AG10803 (cell line): ENCODE measurements around the gene PINLYP.
A peak's percentile ranks its signal among the peaks of the same experiment; 100 is the strongest.
"Not testable (repeated sequence)": the region's sequence is repeated elsewhere in the genome, so short reads cannot be mapped to it uniquely, and the experiment has no call there.

Experiments
- DNase-seq: peaks from one replicate; pipeline ENCODE4 v3.0.0; 2010; ENCODE audit warnings: low read depth
- H3K4me3 ChIP-seq: 2 replicates; pipeline ENCODE4 v1.5.1; 2011; ENCODE audit warnings: mild to moderate bottlenecking, low read length, control low read depth
- TF ChIP-seq, protein P1 (sequence below): conservative IDR thresholded peaks from 2 replicates; pipeline ENCODE4 v1.5.1; 2011; ENCODE audit warnings: mild to moderate bottlenecking, low read length, control low read depth, inconsistent platforms

Gene PINLYP

DNA sequence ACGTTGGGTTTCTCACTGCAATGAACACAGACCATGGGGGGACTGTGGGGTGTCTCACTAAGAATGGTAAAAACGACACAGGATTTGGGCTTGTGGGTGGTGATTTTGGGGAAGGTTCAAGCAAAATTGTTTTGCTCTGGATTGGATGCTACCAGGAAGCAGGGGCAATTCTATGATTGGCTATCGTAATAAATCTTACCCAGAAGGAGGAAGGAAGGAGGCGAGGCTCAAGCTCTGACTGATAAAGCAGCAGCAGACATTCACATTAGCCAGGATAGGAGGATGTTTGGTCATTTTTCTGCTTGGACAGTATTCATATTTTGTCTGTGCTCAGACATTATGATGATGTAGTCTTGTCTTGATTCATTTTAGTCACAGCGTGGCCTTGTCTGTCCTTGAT, 22.3 kb downstream of the PINLYP start:
- H3K4me3 ChIP-seq, result peak overlapping the region; percentile 92
- no peak for DNase-seq
- TF ChIP-seq, protein P1, sequence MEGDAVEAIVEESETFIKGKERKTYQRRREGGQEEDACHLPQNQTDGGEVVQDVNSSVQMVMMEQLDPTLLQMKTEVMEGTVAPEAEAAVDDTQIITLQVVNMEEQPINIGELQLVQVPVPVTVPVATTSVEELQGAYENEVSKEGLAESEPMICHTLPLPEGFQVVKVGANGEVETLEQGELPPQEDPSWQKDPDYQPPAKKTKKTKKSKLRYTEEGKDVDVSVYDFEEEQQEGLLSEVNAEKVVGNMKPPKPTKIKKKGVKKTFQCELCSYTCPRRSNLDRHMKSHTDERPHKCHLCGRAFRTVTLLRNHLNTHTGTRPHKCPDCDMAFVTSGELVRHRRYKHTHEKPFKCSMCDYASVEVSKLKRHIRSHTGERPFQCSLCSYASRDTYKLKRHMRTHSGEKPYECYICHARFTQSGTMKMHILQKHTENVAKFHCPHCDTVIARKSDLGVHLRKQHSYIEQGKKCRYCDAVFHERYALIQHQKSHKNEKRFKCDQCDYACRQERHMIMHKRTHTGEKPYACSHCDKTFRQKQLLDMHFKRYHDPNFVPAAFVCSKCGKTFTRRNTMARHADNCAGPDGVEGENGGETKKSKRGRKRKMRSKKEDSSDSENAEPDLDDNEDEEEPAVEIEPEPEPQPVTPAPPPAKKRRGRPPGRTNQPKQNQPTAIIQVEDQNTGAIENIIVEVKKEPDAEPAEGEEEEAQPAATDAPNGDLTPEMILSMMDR, result no peak

DNA sequence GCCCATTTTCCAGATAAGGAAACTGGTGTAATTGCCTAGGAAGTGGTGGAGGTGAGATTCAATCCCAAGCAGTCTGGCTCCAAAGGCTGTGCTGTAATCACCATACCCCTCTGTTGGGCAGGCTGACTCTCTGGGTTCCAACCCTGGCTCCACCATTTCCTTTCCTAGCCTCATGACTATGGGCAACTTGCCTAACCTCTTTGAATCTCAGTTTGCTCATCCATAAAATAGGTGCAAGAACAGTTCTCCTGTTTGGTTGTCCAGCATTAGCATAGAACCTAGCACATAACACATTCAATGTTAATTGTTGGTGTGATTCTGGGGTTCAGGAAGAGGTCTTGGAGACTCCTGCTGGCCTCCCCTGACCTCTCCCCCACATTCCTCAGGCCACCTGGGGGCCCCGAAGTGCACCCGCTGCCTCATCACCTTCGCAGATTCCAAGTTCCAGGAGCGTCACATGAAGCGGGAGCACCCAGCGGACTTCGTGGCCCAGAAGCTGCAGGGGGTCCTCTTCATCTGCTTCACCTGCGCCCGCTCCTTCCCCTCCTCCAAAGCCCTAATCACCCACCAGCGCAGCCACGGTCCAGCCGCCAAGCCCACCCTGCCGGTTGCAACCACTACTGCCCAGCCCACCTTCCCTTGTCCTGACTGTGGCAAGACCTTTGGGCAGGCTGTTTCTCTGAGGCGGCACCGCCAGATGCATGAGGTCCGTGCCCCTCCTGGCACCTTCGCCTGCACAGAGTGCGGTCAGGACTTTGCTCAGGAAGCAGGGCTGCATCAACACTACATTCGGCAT, 23.0 kb downstream of the PINLYP start:
- no peak overlapping the region for H3K4me3 ChIP-seq
- TF ChIP-seq, protein P1, result no peak
- no peak for DNase-seq

DNA sequence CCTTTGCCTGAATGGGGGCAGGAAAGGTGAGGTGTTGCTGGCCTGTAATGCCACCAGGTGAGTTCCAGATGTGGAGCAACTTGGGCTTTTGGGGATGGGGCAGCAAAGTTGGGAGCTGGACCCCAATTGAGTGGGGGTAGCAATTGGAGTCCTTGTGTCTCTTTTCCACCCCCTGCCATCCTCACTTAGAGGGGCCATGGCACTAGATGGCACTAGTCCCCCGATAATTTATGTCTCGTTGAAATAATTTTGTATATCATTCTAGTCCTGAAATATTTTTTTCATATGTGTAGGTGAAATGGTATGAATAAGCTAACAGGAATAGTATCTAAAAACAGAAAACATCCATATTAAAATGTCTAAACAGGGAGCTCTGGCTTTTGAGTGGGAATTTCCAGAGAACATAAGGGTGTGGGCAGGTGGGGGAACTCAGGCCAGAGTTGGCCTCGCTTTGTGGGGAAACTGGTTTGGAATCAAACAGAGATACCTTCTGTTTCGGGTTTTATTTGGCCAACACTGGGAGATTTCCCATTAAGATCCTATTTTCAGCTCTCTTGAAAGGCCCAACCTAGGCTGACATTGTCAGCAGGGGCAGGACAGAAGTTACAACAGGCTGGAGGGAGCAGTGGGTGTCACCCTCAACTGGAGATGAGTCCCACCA, 24.2 kb downstream of the PINLYP start:
- TF ChIP-seq, protein P1, result no peak
- H3K4me3 ChIP-seq, result no peak overlapping the region
- no peak for DNase-seq

DNA sequence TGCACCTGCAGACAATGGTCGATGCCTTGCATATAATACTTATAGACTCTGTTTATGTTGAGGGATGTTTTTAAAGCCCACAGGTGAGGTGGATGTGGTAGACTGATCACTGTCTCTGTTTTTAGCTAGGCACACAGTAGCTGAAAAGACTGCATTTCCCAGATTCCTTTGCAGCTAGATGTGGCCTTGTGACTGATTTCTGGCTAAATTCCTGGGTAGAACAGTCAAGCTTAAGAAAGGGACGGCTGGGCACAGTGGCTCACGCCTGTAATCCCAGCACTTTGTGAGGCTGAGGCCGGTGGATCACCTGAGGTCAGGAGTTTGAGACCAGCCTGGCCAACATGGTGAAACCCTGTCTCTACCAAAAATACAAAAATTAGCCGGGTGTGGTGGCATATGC, 24.7 kb downstream of the PINLYP start:
- not testable (repeated sequence) for H3K4me3 ChIP-seq, DNase-seq

DNA sequence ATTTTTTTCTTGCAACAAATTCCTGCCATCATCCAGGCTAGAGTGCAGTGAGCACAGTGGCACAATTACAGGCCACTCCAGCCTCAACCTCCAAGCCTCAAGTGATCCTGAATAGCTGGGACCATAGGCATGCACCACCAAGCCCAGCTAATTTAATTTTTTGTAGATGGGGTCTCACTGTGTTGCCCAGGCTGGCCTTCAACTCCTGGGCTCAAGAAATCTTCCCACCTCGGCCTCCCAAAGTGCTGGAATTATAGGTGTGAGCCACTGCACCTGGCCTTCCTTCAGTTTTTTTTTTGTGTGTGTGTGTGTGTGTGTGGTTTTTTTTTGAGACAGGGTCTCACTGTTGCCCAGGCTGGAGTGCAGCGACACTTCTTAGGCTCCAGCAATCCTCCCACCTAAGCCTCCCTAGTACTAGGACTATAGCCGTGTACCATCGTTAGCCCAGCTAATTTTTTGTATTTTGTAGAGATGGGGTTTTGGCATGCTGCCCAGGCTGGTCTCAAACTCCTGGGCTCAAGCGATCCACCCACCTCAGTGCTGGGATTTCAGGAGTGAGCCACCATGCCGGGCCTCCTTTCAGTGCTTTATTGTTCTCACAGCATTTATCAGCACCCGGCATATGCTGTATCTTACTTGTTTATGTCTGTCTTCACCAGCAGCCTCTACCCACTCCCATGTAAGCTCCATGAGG, 30.4 kb downstream of the PINLYP start:
- TF ChIP-seq, protein P1, result no peak
- H3K4me3 ChIP-seq, result no peak overlapping the region
- DNase-seq, result no peak

DNA sequence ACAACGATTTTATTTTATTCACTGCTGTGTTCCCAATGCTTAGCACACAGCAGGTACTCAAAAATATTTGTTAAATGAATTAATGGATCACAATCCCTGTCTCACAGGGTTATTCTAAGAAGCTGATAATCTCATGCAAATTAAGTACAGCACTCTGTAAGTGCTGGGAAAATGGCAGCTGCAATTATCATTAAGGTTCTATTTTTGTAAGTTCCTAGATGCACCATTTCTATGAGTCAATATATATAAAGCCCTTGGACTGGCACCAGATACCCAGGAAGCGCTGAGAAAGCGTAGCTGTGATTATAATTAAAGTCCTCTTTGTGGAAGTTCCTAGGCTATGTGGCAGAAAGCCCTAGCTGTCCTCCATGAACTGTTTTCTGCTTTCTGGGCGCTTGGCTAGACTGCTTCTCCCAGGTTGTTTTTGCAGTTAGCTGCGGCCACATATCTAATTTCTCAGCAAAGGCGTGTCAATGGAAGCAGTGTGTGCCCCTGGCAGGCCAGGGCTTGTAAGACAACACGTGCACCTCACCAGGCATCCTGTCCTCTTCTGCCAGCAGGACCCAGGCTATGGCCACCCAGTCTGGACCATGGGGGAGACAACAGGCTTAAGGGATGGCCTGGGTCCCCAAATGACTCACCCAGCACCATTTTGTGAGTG, 31.1 kb downstream of the PINLYP start:
- DNase-seq, result no peak
- H3K4me3 ChIP-seq, result no peak overlapping the region
- TF ChIP-seq, protein P1, result no peak
